T-helper 9 cell (primary cell): ENCODE measurements around the gene CASKIN1.

Source experiments
- DNase-seq: peaks from one replicate; pipeline ENCODE4 v3.0.0-alpha.2; 2020

Gene CASKIN1

DNA sequence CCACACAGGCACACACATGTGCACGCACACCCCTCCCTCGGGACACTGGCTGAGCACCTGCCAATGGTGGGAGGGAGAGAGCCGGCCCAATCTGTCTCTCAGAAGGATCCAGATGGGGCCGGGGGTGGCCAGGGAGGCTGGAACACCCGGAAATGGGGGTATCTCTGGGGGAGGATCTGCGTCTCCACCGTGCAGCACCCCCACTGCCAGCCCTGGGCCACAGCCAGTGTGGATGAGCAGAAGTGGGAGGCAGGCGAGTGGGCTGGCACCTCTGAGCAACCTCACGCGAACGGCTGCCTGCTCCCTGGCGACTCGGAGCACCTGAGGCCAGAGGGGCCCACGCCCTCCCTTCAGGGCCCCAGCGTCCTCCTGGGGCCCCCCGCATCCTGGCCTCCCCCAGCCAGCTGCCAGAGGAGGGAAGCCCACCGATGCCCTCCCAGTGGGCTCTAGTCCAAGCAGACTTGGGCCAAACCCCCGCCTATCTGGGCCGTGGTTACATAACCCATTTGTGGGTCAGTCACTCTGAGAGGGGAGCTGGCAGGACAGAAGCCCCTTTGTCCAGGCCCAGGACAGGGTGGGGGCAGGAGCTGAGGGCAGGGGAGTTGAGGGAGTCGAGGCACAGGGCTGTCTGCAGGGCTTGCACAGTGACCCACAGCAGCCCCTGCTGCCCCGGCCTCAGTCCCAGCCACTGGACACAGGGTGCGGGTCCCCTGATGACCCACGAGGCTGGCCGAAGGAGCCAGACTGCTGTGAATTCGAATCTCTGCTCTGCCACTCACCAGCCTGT is 5.6 kb downstream of the CASKIN1 start:
- DNase-seq = no peak

DNA sequence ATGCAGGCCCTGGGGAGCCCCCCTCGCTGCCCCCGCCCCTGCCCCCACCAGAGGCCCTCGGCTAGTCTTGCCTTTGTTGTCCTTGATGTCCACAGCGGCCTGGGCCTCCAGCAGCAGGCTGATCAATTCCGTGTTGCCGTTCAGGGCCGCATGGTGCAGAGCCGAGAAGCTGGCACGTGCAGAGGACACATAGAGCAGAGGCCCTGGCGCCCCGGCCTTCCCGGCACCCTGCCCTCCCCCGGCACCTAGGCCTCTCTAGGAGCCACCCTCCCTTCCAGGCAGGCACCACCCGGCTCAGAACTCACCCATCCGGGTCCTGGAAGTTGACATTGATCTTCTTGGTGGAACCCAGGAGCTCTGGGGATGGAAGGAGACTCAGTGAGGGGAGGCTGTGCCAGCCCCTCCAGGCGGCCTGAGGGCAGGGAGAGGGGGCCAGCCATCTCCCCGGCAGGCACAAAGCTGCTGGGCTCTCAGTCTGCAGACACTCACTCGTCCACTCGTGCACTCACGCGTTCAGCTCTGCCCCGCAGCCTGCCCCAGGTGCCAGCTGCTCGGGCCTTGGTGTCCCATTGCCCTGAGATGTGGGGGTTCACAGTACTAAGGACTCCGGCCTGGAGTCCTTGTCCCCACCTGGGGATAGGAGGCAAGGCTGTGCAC is 6.3 kb downstream of the CASKIN1 start:
- DNase-seq = no peak

DNA sequence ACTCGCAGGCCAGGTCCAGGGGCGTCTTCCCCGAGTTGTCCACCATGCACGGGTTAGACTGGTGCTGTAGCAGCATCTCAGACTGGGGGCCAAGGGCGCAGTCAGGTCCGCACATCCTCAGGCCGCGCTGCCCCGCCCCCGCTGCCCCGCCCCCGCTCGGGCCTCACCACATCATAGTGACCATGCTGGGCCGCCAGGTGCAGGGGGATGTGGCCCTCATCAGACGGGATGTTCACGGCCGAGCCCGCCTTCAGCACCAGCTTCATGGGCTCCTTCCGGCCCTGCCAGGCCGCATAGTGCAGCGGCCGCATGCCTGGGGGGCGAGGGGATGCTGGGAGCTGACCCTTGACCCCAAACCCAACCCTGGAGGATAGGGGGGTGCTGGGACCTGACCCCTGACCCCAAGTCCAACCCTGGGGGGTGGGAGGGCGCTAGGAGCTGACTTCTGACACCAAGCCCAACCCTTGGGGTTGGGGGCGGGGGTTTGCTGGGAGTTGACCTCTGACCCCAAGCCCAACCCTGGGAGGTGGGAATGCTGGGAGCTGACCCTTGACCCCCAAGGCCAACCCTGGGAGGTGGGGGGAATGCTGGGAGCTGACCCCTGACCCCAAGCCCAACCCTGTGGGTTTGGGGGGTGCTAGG is 7.0 kb downstream of the CASKIN1 start:
- DNase-seq = no peak

DNA sequence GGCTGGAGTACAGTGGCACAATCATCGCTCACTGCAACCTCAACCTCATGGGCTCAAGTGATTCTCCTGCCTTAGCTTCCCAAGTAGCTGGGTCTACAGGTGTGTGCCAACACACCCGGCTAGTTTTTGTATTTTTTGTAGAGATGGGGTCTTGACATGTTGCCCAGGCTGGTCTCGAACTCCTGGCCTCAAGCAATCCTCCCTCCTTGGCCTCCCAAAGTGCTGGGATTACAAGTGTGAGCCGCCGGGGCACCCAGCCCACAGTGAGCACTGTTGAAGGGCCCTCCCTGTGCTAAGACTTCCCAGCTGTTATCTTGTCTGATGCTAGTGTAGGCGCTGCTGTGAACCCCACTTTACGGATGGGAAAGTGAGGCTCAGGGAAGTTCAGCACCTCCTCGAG is 8.0 kb downstream of the CASKIN1 start:
- no peak for DNase-seq

DNA sequence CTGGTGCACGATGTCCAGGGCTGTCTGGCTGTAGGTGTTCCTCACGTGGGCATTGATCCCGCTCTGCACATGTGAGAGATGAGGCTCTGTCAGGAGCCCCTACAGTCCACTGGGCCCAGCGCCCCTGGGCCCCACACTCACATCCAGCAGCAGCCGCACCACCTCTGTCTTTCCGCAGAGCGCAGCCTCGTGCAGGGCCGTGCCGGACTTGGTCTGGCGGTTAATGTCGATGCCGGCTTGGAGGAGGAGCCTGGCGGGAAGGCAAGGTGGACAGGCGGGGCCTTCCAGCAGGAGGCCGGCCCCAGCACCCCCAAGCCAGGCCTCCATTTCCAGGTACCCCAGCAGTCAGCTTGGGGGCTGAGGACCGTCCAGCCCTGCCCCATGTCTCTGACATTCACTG is 9.2 kb downstream of the CASKIN1 start:
- DNase-seq = no peak

DNA sequence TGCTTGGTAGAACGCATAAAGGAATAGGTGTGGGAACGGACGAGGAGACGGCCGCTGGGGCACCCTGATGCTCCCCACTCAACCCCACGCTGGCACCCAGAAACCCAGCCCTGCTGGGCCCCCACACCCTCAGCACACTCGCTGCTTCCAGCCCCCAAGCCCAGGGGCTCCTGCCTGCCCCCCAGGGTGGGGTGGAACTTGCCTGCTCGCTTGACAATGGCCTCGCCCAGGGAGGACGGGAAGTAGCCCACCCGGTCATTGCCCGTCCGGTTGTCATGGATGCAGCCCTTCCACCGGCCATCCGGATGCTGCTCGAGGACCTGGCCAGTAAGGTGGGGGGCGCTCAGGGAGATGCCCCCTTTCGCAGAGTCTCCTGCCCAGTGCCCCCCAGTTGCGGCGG is 9.9 kb downstream of the CASKIN1 start:
- DNase-seq = no peak

DNA sequence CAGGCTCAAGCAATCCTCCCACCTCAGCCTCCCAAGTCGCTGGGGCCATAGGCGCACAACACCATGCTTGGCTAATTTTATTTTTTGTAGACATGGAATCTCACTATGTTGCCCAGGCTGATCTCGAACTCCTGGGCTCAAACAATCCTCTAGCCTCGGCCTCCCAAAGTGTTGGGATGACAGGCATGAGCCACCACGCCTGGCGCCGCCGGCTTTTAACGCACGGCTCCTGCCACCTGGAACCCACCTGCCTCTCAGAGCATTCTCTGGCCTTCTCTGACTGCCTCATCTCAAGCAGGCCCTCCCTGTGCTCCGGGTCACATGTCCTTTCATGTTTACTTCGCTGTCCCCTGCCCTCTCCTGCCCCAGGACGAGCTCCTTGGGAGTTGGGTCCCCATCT is 10.3 kb downstream of the CASKIN1 start:
- DNase-seq = no peak

DNA sequence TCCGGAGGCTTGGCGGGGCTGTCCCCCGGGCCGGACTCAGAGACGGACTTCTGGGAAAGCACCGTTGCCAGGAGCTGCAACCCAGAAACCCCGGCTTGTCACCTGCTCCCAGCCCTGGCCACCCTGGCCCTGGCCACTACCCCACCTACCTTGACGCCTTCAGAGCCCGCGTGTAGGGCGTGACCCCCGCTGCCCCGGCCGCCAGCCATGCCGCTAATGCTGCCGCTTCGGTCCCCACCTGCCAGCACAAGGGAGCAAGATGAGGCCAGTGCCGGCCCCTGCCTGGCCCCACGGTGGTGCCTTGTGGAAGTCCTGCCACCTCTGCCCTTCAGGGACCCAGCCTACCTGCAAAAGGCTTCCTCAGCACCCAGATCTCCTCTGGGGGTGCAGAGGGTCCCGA is 11.4 kb downstream of the CASKIN1 start:
- DNase-seq = no peak

DNA sequence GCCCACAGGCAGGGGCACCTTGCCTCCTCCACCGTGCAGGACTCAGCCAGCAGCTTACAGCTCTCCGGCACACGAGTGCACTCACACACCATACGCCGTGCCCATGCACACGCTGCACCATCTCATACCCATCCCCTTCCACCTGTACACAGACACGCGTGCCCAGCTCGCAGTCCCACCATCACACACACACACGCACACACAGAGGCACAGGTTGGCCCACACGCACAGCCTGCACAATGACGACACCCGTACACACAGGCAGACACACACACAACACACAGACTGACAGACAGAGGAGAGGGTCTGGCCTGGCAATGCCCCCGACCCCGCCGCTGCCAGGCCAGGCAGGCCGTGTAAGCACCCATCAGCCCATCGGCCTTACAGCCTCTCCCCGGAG is 12.1 kb downstream of the CASKIN1 start:
- DNase-seq = no peak

DNA sequence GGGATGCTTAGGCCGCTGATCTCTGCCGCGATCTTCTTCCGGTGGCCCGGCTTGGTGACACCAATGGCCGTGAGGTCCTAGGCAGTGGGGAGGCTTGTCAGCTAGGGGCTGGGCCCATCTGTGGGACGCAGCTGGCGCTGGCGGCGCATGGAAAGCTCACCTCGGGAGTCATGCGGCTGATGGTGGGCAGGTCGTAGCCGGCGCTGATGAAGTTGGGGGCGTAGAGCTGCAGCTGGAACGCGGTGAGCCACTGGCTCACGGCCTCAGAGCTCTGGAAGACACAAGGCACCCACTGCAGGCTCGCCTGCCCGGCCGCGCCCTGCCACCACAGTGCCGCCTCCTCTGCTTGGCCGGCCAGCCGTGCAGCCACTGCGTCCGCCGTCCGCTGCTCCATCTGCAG is 12.7 kb downstream of the CASKIN1 start:
- DNase-seq = no peak

DNA sequence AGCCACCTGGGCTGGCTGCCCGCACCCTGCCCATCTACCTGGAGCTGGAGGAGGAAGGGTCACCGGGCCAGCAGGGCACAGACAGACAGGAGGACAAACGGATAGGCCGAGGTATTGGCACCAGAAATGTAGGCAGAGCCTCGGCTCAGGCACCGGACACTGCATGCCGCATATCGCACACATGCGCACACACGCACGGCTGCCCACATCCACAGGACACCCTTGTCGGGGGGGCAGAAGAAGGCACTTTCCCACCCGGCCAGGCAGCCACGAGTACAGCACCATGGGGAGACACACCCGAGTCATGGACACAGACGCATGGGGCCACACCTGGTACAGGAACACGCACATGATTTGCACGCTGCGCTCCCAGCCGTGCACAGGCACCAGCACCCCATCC is 14.5 kb downstream of the CASKIN1 start:
- no peak for DNase-seq

DNA sequence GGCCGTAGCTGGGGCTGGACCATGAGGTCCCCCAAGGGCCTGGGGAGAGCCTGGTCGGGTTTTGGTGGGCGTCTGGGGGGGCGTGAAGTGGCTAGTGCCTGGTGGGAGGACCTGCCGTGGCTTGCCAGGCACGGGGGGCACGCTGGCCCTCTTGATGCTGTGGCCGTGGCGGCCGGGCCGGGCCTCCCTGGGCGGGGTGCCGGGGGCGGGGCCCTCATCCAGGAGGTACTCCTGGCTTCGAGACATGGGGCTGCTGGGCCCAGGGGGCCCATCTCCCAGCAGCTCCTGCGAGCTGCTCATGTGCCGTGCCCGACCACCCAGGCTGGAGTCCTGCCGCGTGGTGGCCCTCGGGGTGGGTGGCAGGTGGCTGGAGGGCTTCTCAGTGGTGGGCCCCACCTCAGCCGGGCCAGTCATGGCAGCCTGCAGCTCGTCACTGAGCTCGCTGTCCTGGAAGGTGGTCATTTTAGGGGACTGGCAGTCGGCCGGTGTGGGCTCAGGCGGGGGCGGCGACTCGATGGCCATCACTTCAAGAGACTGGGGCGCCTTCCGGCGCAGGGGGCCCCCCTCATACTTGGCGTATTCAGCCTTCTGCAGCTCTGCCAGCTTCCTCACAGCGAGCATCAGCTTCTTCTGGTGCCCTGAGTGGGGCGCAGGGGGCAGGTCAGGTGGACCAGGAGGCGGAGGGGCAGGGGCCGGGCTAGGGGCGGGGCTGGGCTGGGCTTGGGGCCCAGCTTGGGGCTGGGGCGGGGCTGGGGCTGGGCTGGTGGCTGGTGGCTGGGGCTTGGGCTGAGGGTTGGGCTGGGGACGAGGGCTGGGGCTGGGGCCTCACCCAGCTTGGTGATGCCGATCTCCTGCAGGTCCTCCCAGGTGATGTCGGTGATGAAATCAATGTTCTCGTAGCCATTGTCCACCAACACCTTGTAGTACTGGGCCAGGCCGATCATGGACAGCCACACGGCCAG is 15.2 kb downstream of the CASKIN1 start:
- no peak for DNase-seq

DNA sequence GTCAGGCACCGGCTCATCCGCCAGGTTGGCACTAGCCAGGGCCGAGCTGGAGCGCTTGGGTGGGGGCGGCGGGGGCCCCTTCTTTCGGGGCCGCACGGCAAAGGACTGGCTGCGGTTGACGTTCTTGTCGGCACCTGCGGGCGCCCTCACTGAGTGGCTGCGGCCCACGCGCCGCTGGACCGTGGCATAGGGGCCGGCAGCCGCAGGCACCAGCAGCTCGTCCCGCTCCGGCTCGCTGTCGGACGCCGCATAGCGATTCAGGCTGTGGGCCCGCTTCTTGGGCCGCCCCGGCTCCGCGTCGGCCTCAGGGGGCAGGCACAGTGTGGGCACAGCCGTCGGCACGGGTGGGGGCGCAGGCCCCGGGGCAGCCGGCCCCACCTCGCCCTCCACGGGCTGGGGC is 15.9 kb downstream of the CASKIN1 start:
- DNase-seq = no peak

DNA sequence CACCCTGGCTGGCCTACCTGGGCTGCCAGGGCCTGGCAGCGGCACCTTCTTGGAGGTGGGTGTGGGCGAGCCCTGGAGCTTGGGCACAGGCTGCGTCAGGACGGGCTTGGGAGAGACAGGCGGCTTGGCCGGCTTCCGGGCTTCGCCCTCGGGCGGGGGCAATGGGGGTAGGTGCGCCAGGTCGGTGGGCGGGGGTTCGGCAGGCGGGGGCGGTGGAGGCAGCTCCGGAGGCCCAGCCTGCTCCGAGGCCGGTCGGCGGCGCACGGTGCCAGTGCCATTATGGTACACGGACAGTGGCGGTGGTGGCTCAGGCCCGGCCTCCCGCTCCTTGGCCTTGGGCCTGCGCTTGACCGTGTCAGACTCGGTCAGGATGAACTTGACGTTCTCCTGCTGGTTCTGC is 16.8 kb downstream of the CASKIN1 start:
- no peak for DNase-seq

DNA sequence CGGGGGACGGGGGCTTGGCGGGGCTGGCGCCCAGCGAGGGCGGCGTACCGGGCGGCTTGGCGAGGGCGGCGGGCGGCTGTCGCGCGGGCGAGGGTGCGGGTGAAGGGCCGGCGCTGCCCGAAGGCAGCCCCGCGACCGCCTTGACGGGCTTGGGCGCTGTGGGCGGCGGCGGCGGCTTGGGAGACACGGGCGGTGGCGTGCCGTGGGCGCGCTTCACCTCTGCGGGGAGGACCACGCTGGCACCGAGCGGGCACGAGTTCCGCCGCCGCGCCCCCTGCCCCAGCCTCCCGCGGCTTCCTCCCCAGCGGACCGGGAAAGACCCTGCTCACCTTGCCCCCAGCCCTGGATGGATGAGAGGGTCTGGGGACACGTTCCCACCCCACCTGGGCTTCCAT is 17.3 kb downstream of the CASKIN1 start:
- no peak for DNase-seq

DNA sequence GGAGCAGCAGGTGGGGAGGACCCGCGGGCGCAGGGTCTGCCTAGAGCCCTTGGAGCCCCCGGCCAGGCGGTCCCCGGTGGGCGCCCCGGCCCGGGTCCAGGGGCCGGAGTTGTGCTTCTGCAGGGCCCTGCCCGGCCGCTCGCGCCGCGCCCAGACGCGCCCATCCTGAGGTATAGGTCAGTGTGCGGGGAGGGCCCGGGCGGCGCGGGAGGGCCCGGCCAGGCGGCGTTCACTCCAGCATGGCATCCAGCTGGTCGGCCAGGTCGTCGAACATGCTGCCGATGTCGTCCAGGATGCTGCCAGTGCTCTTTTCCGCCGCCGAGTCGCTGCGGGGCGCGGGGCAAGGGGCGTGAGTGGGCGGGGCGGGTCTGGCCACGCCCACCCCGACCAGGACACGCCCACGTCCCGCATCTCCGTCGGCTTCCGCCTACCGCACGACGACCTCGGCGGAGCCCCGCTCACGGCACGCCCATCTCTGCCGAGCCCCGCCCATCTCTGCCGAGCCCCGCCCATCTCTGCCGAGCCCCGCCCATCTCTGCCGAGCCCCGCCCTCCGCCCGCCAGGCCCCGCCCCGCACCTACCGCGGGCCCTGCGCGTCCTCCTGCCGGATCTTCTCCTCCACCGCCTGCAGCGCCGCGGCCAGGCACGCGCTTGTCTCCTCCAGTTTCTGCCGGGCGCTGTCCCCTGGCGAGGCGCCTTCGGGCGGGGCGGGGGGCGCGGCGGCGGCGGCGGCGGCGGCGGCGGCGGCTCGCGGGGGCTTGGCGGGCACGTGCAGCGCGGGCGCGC is 17.9 kb downstream of the CASKIN1 start:
- DNase-seq = peak; percentile 30

DNA sequence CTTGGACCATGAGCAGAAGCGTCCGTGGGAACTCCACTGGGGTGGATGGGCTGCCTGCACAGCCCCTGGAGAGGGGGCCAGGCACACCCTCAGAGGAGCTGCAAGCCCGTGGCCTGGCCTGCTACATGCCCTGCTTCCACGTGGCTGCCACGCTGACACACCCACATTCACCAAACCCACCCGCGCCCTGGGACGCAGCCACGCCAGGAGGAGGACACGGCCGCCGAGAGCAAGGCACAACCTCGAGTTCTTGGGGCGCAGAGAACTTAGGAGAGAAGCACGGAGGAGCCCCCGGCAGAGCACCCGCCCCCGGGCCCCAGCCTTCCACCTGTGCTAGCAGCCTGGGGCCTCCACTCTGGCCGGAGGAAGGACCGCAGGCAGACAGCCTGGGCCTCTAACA is 18.8 kb downstream of the CASKIN1 start:
- no peak for DNase-seq

DNA sequence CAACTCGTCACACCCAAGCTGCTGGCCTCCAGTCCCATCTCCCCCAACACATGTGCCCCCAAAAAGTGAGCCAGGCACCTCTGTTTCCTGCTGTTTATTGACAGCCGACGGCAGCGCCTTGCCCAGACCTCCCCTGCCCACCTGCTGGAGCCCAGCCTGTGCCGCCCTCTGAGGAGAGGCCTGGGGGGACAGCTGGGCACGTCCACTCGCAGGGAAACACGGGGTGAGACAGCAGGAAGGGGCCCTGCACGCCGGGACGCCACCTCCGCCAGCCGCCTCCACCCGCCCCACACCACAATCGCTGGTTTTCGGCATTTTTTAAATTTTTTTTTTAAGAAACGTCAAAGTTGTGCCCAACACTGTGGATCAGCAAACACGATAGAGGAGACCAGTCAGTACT is 19.3 kb downstream of the CASKIN1 start:
- DNase-seq = no peak

DNA sequence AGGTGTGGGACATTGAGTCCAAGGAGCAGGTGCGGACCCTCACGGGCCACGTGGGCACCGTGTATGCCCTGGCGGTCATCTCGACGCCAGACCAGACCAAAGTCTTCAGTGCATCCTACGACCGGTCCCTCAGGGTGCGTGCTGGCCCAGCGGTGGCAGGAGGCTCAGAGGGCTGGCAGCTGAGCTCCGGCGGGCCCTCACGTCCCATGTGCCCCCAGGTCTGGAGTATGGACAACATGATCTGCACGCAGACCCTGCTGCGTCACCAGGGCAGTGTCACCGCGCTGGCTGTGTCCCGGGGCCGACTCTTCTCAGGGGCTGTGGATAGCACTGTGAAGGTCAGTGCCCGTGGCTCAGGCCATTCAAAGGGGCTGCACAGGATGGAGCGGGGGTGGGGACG is 20.4 kb downstream of the CASKIN1 start:
- DNase-seq = no peak

DNA sequence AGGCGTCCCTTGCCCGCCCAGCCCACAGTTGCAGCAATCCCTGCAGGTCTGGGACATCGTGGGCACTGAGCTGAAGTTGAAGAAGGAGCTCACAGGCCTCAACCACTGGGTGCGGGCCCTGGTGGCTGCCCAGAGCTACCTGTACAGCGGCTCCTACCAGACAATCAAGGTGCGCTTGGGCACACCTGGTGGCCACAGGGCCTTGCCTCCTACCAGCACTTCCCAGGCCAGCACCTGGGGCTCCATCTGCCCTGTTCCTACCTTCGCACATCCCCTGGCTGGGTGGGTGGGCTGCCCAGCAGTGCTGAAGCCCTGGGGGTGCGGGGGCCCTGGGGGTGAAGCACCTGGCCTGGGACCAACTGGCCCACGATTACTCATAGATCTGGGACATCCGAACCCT is 21.0 kb downstream of the CASKIN1 start:
- DNase-seq = no peak

DNA sequence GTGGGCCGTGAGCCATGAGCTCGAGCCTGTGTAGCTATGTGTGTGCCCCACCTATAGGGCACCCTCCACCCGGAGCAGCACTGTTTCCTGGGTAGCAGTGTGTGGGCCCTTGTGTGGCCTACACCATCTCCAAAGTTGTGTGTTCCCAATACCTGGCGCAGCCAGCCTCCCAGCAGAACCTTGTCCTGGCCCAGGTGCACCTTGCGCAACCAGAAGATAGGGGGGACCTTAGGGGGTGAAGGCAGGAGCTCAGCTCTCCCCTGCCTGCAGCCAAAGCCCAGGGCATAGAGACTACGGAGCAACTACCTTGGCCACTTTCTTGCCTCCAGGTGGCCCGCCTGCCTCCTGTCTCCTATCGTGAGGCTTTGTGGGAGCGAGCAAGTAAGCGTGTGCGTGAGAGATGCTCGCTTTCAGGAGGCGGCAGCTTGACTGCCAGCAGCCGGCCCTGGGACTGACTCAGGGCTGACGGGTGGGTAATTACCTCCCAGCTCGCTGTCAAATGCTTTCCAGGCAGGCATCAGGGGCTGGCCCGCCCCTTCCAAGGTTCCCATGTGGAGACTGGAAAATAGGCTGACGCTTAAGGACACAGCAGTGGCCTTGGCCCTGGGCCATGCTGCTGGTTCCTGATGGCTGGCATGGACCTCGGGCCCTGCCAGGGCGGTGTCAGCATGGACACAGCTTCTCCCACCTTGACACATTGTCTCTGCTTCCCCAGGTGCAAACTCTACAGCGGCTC is 21.8 kb downstream of the CASKIN1 start:
- DNase-seq = no peak

DNA sequence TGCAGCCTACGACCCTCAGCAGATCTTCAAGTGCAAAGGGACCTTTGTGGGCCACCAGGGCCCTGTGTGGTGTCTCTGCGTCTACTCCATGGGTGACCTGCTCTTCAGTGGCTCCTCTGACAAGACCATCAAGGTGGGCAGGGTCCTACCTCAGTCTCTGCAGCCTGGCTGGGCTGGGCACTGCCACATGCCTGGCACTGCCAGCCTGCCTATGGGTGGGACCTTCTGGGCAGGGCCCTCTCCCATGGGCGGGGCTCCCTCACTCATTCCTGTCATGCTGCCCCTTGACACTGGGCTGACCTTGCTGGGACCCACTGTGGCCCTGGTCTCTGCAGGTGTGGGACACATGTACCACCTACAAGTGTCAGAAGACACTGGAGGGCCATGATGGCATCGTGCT is 22.5 kb downstream of the CASKIN1 start:
- DNase-seq = no peak
